Stomach smooth muscle (tissue), 2 donors: Measurements from ENCODE around the gene RMND5B.
A peak's percentile ranks its signal among the peaks of the same experiment; 100 is the strongest.
"Not testable (repeated sequence)": the region's sequence is repeated elsewhere in the genome, so short reads cannot be mapped to it uniquely, and the experiment has no call there.

Source experiments
- H3K27ac ChIP-seq: one replicate; pipeline ENCODE4 v1.7.0; 2013; ENCODE audit warnings: mild to moderate bottlenecking, low read length, inconsistent platforms
- H3K27me3 ChIP-seq, 2 donors: one replicate each; pipeline ENCODE4 v1.7.0; 2013; ENCODE audit warnings: low read length in 2 of 2; ENCODE audit not compliant: insufficient read depth in 2 of 2, control insufficient read depth in 1 of 2
- H3K36me3 ChIP-seq, 2 donors: one replicate each; pipeline ENCODE4 v1.7.0; 2013; ENCODE audit warnings: low read length in 2 of 2; ENCODE audit not compliant: control insufficient read depth in 2 of 2, insufficient read depth in 2 of 2
- H3K4me1 ChIP-seq: one replicate; pipeline ENCODE4 v1.7.0; 2013; ENCODE audit warnings: low read length; ENCODE audit not compliant: control insufficient read depth, insufficient read depth
- H3K4me3 ChIP-seq, 2 donors: one replicate each; pipeline ENCODE4 v1.7.0; 2013; ENCODE audit warnings: low read length in 2 of 2
- H3K9ac ChIP-seq, 2 donors: one replicate each; pipeline ENCODE4 v1.7.0; 2013; ENCODE audit warnings: low read length in 2 of 2, mild to moderate bottlenecking in 1 of 2
- H3K9me3 ChIP-seq, 2 donors: one replicate each; pipeline ENCODE4 v1.7.0; 2013; ENCODE audit warnings: low read length in 2 of 2; ENCODE audit not compliant: control insufficient read depth in 2 of 2
- donor health status: healthy.
- donor health status: Pancreatic carcinoma.

Gene RMND5B

DNA sequence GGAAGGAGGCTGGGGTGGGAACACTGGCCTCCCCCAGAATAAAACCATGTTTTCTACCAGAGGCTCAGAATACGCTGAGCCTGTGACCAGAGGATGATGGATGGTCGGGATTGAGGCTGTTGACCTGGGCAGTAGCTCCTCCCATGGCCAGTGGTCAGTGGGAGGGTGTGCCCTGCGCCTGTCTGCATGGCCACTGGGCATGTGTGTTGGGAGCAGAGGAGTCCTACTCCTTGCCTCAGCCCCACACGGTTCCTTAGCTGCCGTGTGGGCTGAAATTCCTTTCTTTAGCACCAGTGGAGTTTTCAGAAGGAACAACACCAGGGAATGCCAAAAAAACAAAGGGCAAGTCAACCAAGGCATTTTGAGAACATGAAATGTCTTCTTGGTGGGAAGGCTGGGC lies 8.5 kb upstream of the RMND5B start:
- H3K4me1 ChIP-seq = peaks cover 21% of the 10 kb centered on the region
- no peaks in the 10 kb centered on the region for H3K36me3 ChIP-seq
- H3K4me3 ChIP-seq = peak overlapping the region; percentile 70 to 73
- H3K9me3 ChIP-seq = no peaks in the 10 kb centered on the region
- H3K9ac ChIP-seq = peak overlapping the region; percentile 42 to 59
- peaks cover 0 to 3% of the 10 kb centered on the region in 2 donors for H3K27me3 ChIP-seq
- H3K27ac ChIP-seq = no peak overlapping the region

DNA sequence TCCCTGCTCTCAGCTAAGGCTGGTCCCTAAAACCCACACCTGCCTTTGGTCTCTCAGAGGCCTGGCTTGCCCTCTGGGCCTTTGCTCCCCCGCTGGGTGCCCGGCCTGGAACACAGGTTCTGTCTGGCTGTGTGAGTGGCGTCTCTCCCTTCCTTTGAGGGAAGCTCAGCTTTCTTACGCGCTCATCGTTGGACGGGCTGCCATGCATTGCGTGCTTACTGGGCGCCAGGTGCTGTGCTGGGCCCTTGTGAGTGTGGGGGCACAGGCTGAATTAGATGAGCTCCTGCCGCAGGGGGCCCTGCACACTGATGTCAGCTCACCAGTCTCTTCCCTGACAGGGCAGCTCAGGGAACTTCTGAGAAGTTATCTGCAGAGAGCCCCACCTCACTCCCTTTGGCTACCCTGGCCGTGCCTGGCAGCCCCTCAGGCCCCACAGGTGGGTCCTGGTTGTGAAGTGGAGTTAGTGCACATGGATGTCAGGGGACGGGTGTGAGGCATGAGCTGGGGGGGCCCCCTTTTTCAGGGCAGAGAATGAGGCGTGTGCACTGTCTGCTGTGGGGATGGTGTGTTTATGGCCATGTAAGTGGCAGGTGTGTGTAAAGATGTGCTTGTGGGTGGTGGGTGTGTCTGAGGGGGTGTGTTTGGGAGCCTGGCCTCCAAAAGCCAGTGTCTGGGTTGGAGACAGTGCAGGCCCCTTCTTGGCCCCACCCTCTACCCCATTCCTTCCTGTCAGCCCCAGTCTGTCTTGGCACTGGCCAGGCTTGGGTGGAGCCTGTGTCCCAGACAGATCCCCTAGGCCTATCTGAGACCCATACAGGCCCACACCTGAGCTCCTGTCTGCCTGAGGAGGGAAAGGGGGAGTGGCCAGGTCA lies 7.5 kb upstream of the RMND5B start:
- Histone ChIP-seq H3K9me3 (no peaks in the 10 kb centered on the region), H3K27me3 (peaks cover 0 to 3% of the 10 kb centered on the region in 2 donors), H3K4me1 (peaks cover 21% of the 10 kb centered on the region), H3K9ac (no peak overlapping the region), H3K27ac (no peak overlapping the region), H3K4me3 (no peak overlapping the region), H3K36me3 (no peaks in the 10 kb centered on the region)

- Histone ChIP-seq H3K36me3 (no peaks in the 10 kb centered on the region), H3K4me3 (no peak overlapping the region), H3K9ac (no peak overlapping the region), H3K4me1 (peaks cover 21% of the 10 kb centered on the region), H3K27ac (no peak overlapping the region), H3K27me3 (peaks cover 0 to 3% of the 10 kb centered on the region in 2 donors), H3K9me3 (no peaks in the 10 kb centered on the region)
These were observed 6.6 kb upstream of the RMND5B start for GRCh38 chr5:178123966-178124925.

GRCh38 chr5:178125253-178125906 lies 5.4 kb upstream of the RMND5B start:
- no peak overlapping the region for H3K9ac ChIP-seq
- H3K4me3 ChIP-seq = no peak overlapping the region
- H3K27me3 ChIP-seq = peaks cover 0 to 3% of the 10 kb centered on the region in 2 donors
- H3K9me3 ChIP-seq = no peaks in the 10 kb centered on the region
- no peak overlapping the region for H3K27ac ChIP-seq
- peaks cover 21% of the 10 kb centered on the region for H3K4me1 ChIP-seq
- no peaks in the 10 kb centered on the region for H3K36me3 ChIP-seq

DNA sequence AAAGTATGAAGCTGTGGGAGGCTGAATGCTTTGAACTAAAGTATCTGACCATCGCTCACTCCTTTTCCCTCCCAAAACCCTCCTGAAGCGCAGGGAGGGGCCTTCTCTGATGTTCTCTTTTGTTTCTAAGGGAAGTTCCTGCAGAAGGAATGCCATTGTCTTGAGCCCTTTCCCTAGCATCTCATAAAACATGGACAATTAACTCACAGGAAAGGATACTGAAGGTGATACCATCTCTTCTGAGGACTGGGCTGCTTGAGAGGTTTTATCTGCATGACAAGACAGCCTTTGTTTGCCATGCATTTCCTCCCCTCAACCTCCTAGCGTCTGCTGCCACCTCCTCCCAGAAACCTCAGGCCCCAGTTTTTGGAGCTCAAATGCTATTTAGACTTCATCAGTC lies 4.3 kb upstream of the RMND5B start:
- Histone ChIP-seq H3K36me3 (no peaks in the 10 kb centered on the region), H3K9me3 (no peaks in the 10 kb centered on the region), H3K4me1 (peaks cover 13% of the 10 kb centered on the region), H3K27ac (no peak overlapping the region), H3K9ac (no peak overlapping the region), H3K27me3 (no peaks in the 10 kb centered on the region), H3K4me3 (no peak overlapping the region)

DNA sequence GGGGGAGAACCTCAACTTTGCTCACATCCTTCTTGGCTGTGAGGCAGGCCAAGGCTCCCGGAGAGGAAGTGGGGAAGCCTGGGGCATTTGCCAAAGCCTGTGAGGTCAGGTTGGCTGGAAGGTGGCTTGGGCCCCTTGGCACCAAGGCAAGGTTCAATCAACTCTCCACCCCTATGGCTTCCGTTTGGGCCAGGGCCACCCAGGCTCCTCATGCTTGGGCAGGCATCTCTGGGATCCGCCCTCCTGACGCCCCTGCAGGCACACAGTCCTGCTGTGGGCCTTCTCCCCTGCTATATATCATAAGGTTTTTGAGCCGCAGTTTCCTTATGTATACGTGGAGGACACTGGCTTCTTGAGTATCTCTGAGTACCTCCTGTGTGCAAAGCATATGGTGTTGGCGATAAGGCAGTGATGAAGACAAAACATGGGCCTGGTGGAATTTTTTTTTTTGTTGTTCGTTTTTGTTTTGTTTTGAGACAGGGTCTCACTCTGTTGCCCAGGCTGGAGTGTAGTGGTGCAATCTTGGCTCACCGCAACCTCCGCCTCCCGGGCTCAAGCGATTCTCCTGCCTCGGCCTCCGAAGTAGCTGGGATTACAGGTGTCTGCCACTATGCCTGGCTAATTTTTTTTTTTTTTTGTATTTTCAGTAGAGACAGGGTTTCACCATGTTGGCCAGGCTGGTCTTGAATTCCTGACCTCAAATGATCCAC lies 3.4 kb upstream of the RMND5B start:
- not testable (repeated sequence) for H3K9ac ChIP-seq, H3K27me3 ChIP-seq, H3K4me3 ChIP-seq, H3K27ac ChIP-seq, H3K9me3 ChIP-seq, H3K36me3 ChIP-seq
- H3K4me1 ChIP-seq = peaks cover 12% of the 10 kb centered on the region

DNA sequence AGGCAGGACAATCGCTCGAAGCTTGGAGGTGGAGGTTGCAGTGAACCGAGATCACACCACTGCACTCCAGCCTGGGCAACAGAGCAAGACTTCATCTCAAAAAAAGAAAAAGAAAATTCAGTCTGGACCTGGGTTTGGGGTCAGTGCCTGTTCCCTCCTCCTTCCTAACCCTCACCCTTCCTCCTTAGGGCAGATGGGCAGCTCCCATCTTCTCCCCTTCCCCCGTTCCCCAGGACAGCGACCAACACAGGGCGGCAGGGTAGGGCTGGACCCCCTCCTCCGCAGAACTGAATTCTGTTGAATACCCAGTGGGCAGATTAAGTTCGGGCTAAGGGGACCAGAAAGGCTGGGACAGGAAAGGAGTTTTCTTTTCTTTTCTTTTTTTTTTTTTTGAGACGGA lies 1.5 kb upstream of the RMND5B start:
- Histone ChIP-seq H3K27me3 (no peaks in the 10 kb centered on the region), H3K27ac (no peak overlapping the region), H3K4me3 (no peak overlapping the region), H3K4me1 (peaks cover 10% of the 10 kb centered on the region), H3K36me3 (no peaks in the 10 kb centered on the region), H3K9ac (no peak overlapping the region), H3K9me3 (no peaks in the 10 kb centered on the region)

GRCh38 chr5:178130234-178130575 lies 609 bp upstream of the RMND5B start:
- H3K4me1 ChIP-seq = peaks cover 10% of the 10 kb centered on the region

GRCh38 chr5:178131446-178131996 lies 707 bp downstream of the RMND5B start:
- Histone ChIP-seq H3K27me3 (no peaks in the 10 kb centered on the region), H3K9ac (peak overlapping the region; percentile 82 to 92), H3K9me3 (no peaks in the 10 kb centered on the region), H3K27ac (peak overlapping the region; percentile 71), H3K36me3 (peaks cover 4 to 12% of the 10 kb centered on the region in 2 donors), H3K4me3 (peak overlapping the region; percentile 81 to 84), H3K4me1 (peaks cover 10% of the 10 kb centered on the region)

More at GRCh38 chr5:178130234-178130575, 609 bp upstream of the RMND5B start:
- not testable (repeated sequence) for H3K9me3 ChIP-seq, H3K36me3 ChIP-seq, H3K27me3 ChIP-seq
- peak overlapping the region; percentile 82 to 92 for H3K9ac ChIP-seq
- peak overlapping the region; percentile 71 for H3K27ac ChIP-seq
- peak overlapping the region; percentile 79 to 84 for H3K4me3 ChIP-seq

DNA sequence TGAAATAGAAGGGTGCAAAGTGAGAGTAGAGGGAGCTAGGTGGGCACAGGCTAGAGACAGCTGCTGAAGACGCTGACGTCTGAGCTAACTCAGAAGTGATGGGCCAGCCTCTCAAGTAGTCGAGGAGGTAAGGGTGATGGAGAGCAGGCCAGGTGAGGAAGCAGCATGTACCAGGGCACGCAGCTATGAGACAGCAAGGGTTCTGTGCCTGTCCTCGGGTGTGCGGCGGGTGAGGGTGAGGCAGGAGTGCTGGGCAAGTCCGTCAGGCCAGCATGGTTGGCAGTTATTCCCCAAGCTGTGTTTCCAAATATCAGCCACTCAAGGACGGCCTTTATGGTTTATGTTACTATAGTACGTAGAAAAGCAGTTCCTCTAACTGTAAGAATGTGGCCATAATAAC lies 6.2 kb downstream of the RMND5B start:
- Histone ChIP-seq H3K9ac (no peak overlapping the region), H3K36me3 (peaks cover 14 to 19% of the 10 kb centered on the region in 2 donors)

More for the DNA sequence above, 6.2 kb downstream of the RMND5B start:
- Histone ChIP-seq H3K27me3 (no peaks in the 10 kb centered on the region), H3K27ac (no peak overlapping the region), H3K4me1 (peaks cover 4% of the 10 kb centered on the region), H3K9me3 (no peaks in the 10 kb centered on the region), H3K4me3 (no peak overlapping the region)
